Measurements from ENCODE around the gene HNRNPH2.

Gene HNRNPH2

DNA sequence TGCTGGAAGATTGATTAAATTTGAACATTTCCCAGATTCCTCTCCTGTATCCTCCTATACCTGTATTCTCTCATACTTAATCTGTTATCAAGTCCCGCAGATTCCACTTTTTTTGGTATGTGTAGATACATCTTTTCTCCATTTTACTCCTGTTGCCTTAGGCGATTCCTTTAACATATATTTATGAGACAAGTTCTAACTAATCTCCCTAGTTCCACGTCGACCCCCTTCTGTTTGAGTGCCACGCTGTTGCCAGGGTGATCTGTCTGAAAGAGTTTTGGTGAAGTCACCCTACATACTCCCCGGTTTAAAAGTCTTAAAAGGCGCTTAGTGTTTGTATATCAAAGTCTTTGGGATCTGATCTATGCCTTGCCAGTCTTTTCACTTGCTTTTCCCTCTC is 2.4 kb downstream of the HNRNPH2 start:
- no peak for FAIRE-seq
- DNase-seq (ENCODE audit: insufficient read length, low spot score) = no peak
- TF ChIP-seq, protein P1, sequence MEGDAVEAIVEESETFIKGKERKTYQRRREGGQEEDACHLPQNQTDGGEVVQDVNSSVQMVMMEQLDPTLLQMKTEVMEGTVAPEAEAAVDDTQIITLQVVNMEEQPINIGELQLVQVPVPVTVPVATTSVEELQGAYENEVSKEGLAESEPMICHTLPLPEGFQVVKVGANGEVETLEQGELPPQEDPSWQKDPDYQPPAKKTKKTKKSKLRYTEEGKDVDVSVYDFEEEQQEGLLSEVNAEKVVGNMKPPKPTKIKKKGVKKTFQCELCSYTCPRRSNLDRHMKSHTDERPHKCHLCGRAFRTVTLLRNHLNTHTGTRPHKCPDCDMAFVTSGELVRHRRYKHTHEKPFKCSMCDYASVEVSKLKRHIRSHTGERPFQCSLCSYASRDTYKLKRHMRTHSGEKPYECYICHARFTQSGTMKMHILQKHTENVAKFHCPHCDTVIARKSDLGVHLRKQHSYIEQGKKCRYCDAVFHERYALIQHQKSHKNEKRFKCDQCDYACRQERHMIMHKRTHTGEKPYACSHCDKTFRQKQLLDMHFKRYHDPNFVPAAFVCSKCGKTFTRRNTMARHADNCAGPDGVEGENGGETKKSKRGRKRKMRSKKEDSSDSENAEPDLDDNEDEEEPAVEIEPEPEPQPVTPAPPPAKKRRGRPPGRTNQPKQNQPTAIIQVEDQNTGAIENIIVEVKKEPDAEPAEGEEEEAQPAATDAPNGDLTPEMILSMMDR (IDR thresholded peaks at IDR 0.05; ENCODE audit: insufficient read depth, missing control alignments) = no peak

DNA sequence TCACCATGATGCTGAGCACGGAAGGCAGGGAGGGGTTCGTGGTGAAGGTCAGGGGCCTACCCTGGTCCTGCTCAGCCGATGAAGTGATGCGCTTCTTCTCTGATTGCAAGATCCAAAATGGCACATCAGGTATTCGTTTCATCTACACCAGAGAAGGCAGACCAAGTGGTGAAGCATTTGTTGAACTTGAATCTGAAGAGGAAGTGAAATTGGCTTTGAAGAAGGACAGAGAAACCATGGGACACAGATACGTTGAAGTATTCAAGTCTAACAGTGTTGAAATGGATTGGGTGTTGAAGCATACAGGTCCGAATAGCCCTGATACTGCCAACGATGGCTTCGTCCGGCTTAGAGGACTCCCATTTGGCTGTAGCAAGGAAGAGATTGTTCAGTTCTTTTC is 4.0 kb downstream of the HNRNPH2 start:
- TF ChIP-seq, protein P1 (IDR thresholded peaks at IDR 0.05; ENCODE audit: insufficient read depth, missing control alignments) = no peak
- no peak for FAIRE-seq
- no peak for DNase-seq (ENCODE audit: insufficient read length, low spot score)

DNA sequence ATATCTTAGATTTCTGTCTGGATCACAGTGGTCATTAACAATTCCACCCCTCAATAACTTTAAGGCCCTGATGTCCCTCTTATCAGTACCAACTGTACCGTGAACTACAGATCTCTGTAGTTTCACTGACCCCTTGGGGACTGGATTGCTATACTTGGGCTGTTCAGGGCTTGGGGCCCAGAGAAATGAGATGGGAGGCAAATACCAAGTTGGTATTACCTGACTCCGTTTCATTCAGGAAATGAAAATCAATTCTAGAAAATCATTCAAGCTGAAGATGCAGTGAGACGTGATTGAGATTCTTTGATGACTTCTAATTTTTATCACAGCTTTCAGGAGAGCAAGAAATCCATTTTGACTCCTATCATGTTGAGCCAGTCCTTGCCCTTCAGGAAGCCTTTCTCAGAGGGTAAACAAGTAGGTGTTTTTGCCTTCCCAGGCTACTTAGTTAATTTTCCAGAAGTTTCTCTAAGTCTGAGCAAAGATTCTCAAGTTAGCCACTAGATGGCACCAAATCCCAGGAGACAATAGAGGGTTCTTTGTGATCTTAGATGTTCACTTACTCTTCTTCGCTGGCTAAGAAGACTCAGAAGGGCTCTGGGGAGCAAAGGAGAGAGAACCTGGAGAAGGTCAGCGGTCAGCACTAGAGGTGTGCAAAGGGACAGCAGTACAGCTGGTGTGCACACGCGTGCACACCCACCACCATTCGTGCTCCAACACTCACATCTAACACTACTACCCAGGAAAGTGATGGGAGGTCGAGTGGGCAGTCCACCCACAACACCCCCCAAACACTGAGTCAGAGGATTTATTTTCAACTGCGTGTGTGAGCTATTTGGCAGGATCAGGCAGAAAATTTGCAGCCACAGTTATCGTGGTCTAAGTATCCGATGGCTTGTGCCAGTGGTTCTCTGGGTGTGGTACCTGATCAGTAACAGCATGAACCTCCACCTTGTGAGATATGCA is 7.4 kb downstream of the HNRNPH2 start:
- DNase-seq (ENCODE audit: insufficient read length, low spot score) (no peak), FAIRE-seq (no peak)
- TF ChIP-seq, protein P1 (IDR thresholded peaks at IDR 0.05; ENCODE audit: insufficient read depth, missing control alignments) = peak; percentile 47

DNA sequence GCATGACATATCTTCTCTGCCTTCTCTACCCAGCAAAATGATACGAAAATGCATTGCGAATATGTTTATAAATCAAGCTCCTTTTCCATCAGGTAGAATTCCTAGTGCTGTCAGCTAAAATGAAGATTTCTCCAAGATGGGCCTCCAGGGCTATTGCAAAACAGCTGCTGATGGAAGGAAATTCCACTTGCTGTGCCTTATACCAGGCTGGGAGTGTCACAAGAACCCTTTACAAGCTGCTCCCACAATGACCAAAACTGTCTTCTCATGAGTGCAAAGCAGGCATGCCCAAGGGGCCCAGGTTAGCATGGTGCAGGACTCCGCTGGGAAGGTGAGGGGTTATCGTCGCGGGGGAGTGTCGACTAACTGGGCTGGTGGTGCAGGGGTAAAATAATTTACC is 8.7 kb downstream of the HNRNPH2 start:
- no peak for DNase-seq (ENCODE audit: insufficient read length, low spot score)
- FAIRE-seq = no peak
- TF ChIP-seq, protein P1 (IDR thresholded peaks at IDR 0.05; ENCODE audit: insufficient read depth, missing control alignments) = no peak

DNA sequence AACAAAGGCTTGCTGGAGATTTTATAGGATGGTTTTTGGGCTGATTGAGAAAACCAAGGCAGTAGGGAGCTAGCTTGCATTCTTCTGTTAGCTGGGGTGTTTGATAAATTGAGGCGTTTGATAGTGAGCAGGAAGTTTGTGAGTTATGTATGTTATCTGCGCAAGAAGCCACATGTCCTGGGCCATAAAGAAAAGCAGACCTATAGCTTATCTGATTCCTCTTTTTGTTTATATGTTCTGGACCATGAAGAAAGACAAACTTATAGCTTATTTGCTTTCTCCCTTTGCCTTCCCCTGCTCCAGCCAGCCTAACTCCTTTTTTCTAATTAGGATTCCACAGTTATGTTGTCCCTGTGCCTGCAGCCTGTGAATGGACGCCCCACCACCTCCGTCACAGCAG is 9.2 kb downstream of the HNRNPH2 start:
- no peak for DNase-seq (ENCODE audit: insufficient read length, low spot score)
- no peak for FAIRE-seq
- TF ChIP-seq, protein P1 (IDR thresholded peaks at IDR 0.05; ENCODE audit: insufficient read depth, missing control alignments) = no peak

DNA sequence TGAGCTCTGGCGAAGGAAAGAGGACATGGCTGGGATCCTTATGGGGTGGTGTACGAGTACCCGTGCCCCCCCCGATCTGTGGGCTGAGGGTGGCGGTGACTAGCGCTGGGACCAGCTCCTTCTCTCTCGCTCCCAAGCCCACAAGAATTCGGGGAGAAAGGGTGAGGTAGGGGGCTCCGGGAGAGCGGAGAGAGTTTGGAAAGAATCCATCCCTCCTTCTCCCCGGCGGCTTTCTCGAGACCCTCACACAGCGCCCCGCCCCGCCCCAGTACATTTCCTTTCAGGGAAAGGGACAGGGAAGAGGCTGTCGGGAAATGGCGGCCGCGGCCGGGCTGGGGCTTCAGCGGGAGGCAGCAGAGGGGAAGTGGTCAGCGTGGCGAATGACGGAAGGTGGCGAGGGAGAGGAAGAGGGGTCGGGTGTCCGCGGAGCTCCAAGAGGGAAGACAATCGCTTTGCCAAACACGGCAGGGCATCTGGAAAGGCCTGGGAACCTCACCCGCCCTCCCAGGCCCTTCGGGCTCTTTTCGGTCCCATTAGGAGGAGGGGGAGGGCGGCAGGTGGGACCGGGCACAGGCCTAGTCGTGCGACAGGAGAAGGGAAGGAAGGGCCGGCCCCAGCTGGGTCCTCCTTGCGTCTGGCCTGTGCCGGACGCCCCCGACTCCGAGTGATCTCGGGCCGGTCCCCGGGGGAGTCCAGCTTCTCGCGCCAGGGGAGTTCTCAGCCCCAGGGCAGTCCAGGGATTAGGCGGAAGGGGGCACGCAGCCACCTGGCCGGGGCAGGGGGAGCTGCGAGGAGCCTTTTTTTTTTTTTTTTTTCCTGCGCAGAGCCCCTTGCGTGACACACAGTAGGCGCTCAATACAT is 10.2 kb downstream of the HNRNPH2 start:
- DNase-seq (ENCODE audit: insufficient read length, low spot score) = no peak
- TF ChIP-seq, protein P1 (IDR thresholded peaks at IDR 0.05; ENCODE audit: insufficient read depth, missing control alignments) = no peak
- FAIRE-seq = no peak

Data from D721Med (cell line).